HepG2 (cell line): ENCODE measurements around the gene FHIT.

Source experiments
- POLR2AphosphoS5 ChIP-seq: IDR thresholded peaks from 2 replicates; pipeline ENCODE4 v1.6.1; 2012; ENCODE audit warnings: low read depth, low read length
- RELA ChIP-seq: sonication (generic); formaldehyde crosslinking; IDR thresholded peaks from 2 replicates; pipeline ENCODE4 v1.4.0; 2020; ENCODE audit warnings: missing genetic modification reagents
- TP53 ChIP-seq: sonication (generic); formaldehyde crosslinking; conservative IDR thresholded peaks from 2 replicates; pipeline ENCODE4 v1.4.0; 2020; ENCODE audit warnings: missing genetic modification reagents
- ZNF768 ChIP-seq: sonication (generic); formaldehyde crosslinking; IDR thresholded peaks from 2 replicates; pipeline ENCODE4 v1.4.0; 2020; ENCODE audit warnings: missing genetic modification reagents

DNA sequence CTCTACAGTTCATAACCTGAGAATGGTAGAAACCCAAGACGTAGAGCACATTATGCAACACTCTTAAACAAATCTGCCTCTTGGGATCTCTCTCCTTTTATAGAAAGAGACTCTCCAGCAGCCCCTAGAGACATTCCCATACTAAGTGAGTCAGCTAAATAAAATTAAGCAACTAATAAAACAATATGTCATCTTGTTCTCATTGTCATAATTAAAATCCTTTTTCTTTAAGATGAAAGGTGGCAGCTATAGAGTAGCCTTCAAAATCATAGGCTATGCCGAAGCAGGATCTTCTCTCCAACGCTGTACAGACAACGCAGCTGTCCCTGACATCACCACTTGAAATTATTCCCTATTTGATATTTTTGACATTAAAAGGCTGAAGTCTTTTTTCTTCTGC is 790.0 kb downstream of the FHIT start:
- TF ChIP-seq ZNF768 (CRISPR knock-in tag) (no peak), RELA (CRISPR knock-in tag) (no peak), POLR2AphosphoS5 (no peak), TP53 (no peak)
